CD14-positive monocyte (primary cell): ENCODE measurements around the gene HOXA7. TPM values are rescaled to one million over a fixed set of nuclear protein-coding genes. Genes with fewer than 3 reads are reported as not detected.

Source experiments
- DNase-seq, 3 donors: peaks; one replicate each; pipeline ENCODE4 v3.0.0-alpha.2; 2011 to 2022
- H2AFZ ChIP-seq: 2 replicates; pipeline ENCODE4 v1.6.0; 2012; ENCODE audit warnings: mild to moderate bottlenecking, low read depth, low read length, inconsistent platforms; ENCODE audit not compliant: insufficient read depth, poor library complexity, severe bottlenecking
- H3K27ac ChIP-seq, 2 donors: 1 replicate in 1 of 2; 2 replicates in 1 of 2; pipeline ENCODE4 v1.5.1; 2012 to 2013; ENCODE audit warnings: low read length in 2 of 2, control low read depth in 1 of 2, inconsistent platforms in 1 of 2, low read depth in 1 of 2, mild to moderate bottlenecking in 1 of 2
- H3K27me3 ChIP-seq, 2 donors: one replicate each; pipeline versions ENCODE4 v1.6.0 to v1.6.1; 2011 to 2013; ENCODE audit warnings: low read length in 2 of 2; ENCODE audit not compliant: control insufficient read depth in 2 of 2, insufficient read depth in 2 of 2
- H3K36me3 ChIP-seq, 2 donors: replicated peaks in 1 of 2; 1 replicate in 1 of 2; 2 replicates in 1 of 2; pipeline versions ENCODE4 v1.5.1 to v1.6.1; 2012 to 2013; ENCODE audit warnings: low read length in 2 of 2, control low read depth in 1 of 2, inconsistent platforms in 1 of 2, mild to moderate bottlenecking in 1 of 2; ENCODE audit not compliant: insufficient read depth in 2 of 2, control insufficient read depth in 1 of 2
- H3K4me1 ChIP-seq, 2 donors: 1 replicate in 1 of 2; 2 replicates in 1 of 2; pipeline versions ENCODE4 v1.5.1 to v1.6.1; 2012 to 2013; ENCODE audit warnings: low read length in 2 of 2, control low read depth in 1 of 2, inconsistent platforms in 1 of 2, mild to moderate bottlenecking in 1 of 2, moderate library complexity in 1 of 2; ENCODE audit not compliant: insufficient read depth in 2 of 2, control insufficient read depth in 1 of 2
- H3K4me2 ChIP-seq: replicated peaks from 2 replicates; pipeline ENCODE3; 2012; ENCODE audit warnings: low read length, moderate library complexity, mild to moderate bottlenecking; ENCODE audit not compliant: poor library complexity, severe bottlenecking; ENCODE audit errors: extremely low read depth
- H3K4me3 ChIP-seq, 3 experiments: fragments of 200-600 bp in 1 of 3; sonication (generic) in 1 of 3; replicated peaks in 1 of 3; 1 replicate in 2 of 3; 2 replicates in 1 of 3; pipeline ENCODE4 v1.5.1; 2011 to 2013; ENCODE audit warnings: low read length in 3 of 3, mild to moderate bottlenecking in 3 of 3, control low read depth in 2 of 3, low read depth in 2 of 3, inconsistent platforms in 1 of 3, moderate library complexity in 1 of 3
- H3K79me2 ChIP-seq: 2 replicates; pipeline ENCODE4 v1.6.0; 2012; ENCODE audit warnings: mild to moderate bottlenecking, control low read depth, inconsistent platforms, low read length, moderate library complexity; ENCODE audit not compliant: insufficient read depth
- H3K9ac ChIP-seq: 2 replicates; pipeline ENCODE4 v1.6.0; 2017; ENCODE audit warnings: low read length, mild to moderate bottlenecking; ENCODE audit not compliant: insufficient read depth, poor library complexity, severe bottlenecking
- H3K9me3 ChIP-seq, 2 donors: replicated peaks in 1 of 2; 1 replicate in 1 of 2; 2 replicates in 1 of 2; pipeline versions ENCODE4 v1.5.1 to v1.6.1; 2012 to 2013; ENCODE audit warnings: low read length in 2 of 2, control low read depth in 1 of 2; ENCODE audit not compliant: control insufficient read depth in 1 of 2, insufficient read depth in 1 of 2
- H4K20me1 ChIP-seq: 2 replicates; pipeline ENCODE4 v1.6.0; 2012; ENCODE audit warnings: mild to moderate bottlenecking, low read length, control low read depth, moderate library complexity; ENCODE audit not compliant: insufficient read depth
- H3K27ac Mint-ChIP-seq, 7 donors: one replicate each; pipeline ENCODE4 v1.8.0; 2020; ENCODE audit warnings: mild to moderate bottlenecking in 7 of 7, mixed read lengths in 7 of 7, moderate library complexity in 6 of 7, inconsistent platforms in 2 of 7
- H3K27me3 Mint-ChIP-seq, 3 donors: one replicate each; pipeline ENCODE4 v1.8.0; 2021 to 2022; ENCODE audit warnings: low read depth in 3 of 3, mild to moderate bottlenecking in 3 of 3, mixed read lengths in 3 of 3, moderate library complexity in 3 of 3, inconsistent platforms in 1 of 3
- H3K36me3 Mint-ChIP-seq, 2 donors: one replicate each; pipeline ENCODE4 v1.8.0; 2020; ENCODE audit warnings: mixed read lengths in 2 of 2, inconsistent platforms in 1 of 2, mild to moderate bottlenecking in 1 of 2
- H3K4me1 Mint-ChIP-seq: one replicate; pipeline ENCODE4 v1.8.0; 2020; ENCODE audit warnings: mild to moderate bottlenecking, mixed read lengths
- H3K4me3 Mint-ChIP-seq, 2 donors: one replicate each; pipeline ENCODE4 v1.8.0; 2020; ENCODE audit warnings: mild to moderate bottlenecking in 2 of 2, mixed read lengths in 2 of 2, moderate library complexity in 1 of 2
- H3K9me3 Mint-ChIP-seq, 7 donors: one replicate each; pipeline ENCODE4 v1.8.0; 2020 to 2022; ENCODE audit warnings: mixed read lengths in 7 of 7, mild to moderate bottlenecking in 6 of 7, moderate library complexity in 6 of 7, inconsistent platforms in 2 of 7
- WGBS: methylation state at CpG from one replicate; pipeline ENCODE4 v1.1.5; 2013; ENCODE audit warnings: missing lambda C conversion rate; ENCODE audit not compliant: insufficient coverage; 5-methylcytosine and 5-hydroxymethylcytosine counted together
- intact Hi-C, 2 donors: fragments of 100-400 bp; cut with micrococcal nuclease; formaldehyde crosslinking; loops; one replicate each; pipeline versions ENCODE4 v1.15.0 to v1.15.1; 2023
- polyA plus RNA-seq, 3 donors: library from polyadenylated mRNA; depleted of rRNA in 1 of 3; unstranded in 2 of 3; stranded (reverse) in 1 of 3; fragments of 300-500 nt in 2 of 3; fragments of >200 nt in 1 of 3; fragmentation: Illumina TruSeq in 2 of 3; gene quantifications; 1 replicate in 2 of 3; 2 replicates in 1 of 3; pipeline ENCODE4 v1.2.3, GENCODE V29; 2012 to 2021
- TF ChIP-seq, protein P1 (sequence below): fragments of 200-600 bp; IDR thresholded peaks from one replicate; pipeline ENCODE4 v1.8.0; 2022; ENCODE audit warnings: antibody characterized with exemption, mild to moderate bottlenecking

Gene HOXA7
- polyA plus RNA-seq, 3 donors: not detected

DNA sequence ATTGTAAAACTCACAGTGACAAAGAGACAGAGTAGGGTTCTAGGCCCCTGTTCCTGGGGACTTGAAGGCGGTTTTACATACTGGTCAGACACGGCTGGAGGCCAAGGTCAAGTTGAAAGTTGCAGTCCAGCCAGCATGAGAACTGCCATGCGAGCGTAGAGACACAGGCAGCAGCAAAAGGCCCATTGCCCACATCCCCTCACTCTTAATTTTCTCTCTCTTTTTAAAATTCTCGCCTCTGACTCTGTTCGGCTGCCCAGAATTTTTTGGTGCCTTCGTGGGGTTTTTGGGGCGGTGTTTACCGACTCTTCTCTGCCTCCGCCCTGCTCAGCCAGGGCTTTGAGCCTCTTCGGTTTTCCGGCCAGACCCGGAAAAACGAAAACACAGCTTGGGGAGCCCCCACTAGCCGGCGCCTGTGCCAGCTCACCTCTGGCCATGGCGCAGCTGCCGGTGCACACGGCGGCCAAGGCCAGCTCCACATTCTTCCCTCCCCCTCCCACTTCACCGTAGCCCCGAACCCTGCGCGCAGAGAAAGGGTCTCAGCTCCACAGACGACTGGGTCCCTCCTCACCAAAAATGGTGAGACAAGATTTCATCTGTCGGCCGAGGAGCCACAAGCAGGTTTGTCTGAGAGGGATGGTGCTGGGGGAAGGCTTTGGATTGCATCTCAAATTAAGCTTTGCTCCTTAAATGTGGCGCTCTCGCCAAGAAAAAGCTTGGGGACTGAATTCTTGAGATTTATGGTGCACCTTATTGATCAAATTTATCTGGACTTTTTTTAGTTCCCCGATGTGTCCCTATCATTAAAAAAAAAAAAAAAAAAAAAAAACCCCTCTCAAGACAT lies 45.8 kb upstream of the HOXA7 start:
- intact Hi-C loops: loop anchor here (5.0 to 10.0 kb wide), 3 partner anchors 35 to 893 kb away; partner anchors contain the start of genes EVX1 (in 1 of the 2) and HOXA9 (in 1 of the 2)
- peak overlapping the region in 1 of 3 experiments; percentile 72 for H3K4me3 ChIP-seq
- no peak for DNase-seq
- no peaks in the 10 kb centered on the region for H3K79me2 ChIP-seq
- peak overlapping the region; percentile 78 for H3K4me2 ChIP-seq
- Mint-ChIP-seq H3K9me3 (peaks cover 0 to 49% (median 31%) of the 10 kb centered on the region in 7 donors), H3K27ac (peak overlapping the region in 1 of 7 donors; percentile 62), H3K36me3 (peaks cover 8 to 23% of the 10 kb centered on the region in 2 donors), H3K4me1 (peaks cover 61% of the 10 kb centered on the region), H3K27me3 (peaks cover 92 to 96% (median 94%) of the 10 kb centered on the region in 3 donors), H3K4me3 (peak overlapping the region; percentile 78 to 95)
- no peak overlapping the region for H2AFZ ChIP-seq
- WGBS: 8% methylated on average over 19 of the region's 30 CpGs
- no peak overlapping the region for H3K27ac ChIP-seq
- H4K20me1 ChIP-seq: no peaks in the 10 kb centered on the region
- peaks cover 41 to 48% of the 10 kb centered on the region in 2 donors for H3K4me1 ChIP-seq
- TF ChIP-seq, protein P1, sequence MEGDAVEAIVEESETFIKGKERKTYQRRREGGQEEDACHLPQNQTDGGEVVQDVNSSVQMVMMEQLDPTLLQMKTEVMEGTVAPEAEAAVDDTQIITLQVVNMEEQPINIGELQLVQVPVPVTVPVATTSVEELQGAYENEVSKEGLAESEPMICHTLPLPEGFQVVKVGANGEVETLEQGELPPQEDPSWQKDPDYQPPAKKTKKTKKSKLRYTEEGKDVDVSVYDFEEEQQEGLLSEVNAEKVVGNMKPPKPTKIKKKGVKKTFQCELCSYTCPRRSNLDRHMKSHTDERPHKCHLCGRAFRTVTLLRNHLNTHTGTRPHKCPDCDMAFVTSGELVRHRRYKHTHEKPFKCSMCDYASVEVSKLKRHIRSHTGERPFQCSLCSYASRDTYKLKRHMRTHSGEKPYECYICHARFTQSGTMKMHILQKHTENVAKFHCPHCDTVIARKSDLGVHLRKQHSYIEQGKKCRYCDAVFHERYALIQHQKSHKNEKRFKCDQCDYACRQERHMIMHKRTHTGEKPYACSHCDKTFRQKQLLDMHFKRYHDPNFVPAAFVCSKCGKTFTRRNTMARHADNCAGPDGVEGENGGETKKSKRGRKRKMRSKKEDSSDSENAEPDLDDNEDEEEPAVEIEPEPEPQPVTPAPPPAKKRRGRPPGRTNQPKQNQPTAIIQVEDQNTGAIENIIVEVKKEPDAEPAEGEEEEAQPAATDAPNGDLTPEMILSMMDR: no peak
- no peaks in the 10 kb centered on the region for H3K36me3 ChIP-seq
- no peak overlapping the region for H3K9ac ChIP-seq
- peaks cover 88 to 94% of the 10 kb centered on the region in 2 donors for H3K27me3 ChIP-seq
- H3K9me3 ChIP-seq: peaks cover 0 to 47% of the 10 kb centered on the region in 2 donors

DNA sequence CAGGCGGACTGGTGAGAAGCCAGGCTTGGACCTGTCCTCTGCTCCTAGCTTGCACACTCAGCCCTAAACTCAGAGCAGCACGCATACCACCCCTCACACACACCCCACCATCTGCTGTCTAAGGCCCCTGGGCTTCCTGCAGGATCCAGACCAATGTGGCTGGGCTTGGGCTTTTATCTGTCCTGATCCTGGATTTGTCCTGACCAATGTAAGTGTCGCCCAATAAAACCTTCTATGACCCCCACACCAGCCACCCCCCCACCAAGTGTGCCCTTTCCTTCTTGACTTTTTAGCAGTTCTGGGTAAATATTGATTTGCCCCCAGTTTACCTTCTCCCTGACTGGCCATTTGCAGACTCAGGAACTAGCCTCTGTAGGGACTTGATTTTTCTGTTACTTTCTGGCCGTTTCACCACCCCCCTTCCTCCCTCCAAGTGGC lies 45.1 kb upstream of the HOXA7 start:
- WGBS: 0% methylated on average over 1 of the region's 4 CpGs
- Mint-ChIP-seq H3K4me1 (peaks cover 61% of the 10 kb centered on the region), H3K27me3 (peaks cover 90 to 96% (median 93%) of the 10 kb centered on the region in 3 donors), H3K27ac (peak overlapping the region in 1 of 7 donors; percentile 62), H3K9me3 (peaks cover 0 to 48% (median 31%) of the 10 kb centered on the region in 7 donors), H3K4me3 (peak overlapping the region; percentile 78 to 95), H3K36me3 (peaks cover 8 to 23% of the 10 kb centered on the region in 2 donors)
- peaks cover 41 to 48% of the 10 kb centered on the region in 2 donors for H3K4me1 ChIP-seq
- H2AFZ ChIP-seq: peak overlapping the region; percentile 18
- H3K9me3 ChIP-seq: peaks cover 0 to 47% of the 10 kb centered on the region in 2 donors
- H3K9ac ChIP-seq: no peak overlapping the region
- no peaks in the 10 kb centered on the region for H3K36me3 ChIP-seq
- H4K20me1 ChIP-seq: no peaks in the 10 kb centered on the region
- TF ChIP-seq, protein P1: no peak
- H3K27me3 ChIP-seq: peaks cover 88 to 94% of the 10 kb centered on the region in 2 donors
- peak overlapping the region; percentile 78 for H3K4me2 ChIP-seq
- peak overlapping the region in 2 of 3 experiments; percentile 15 to 72 for H3K4me3 ChIP-seq
- no peak for DNase-seq
- H3K27ac ChIP-seq: no peak overlapping the region
- intact Hi-C loops: loop anchor here (5.0 to 10.0 kb wide), 3 partner anchors 34 to 893 kb away; partner anchors contain the start of genes EVX1 (in 1 of the 2) and HOXA9 (in 1 of the 2)
- no peaks in the 10 kb centered on the region for H3K79me2 ChIP-seq
